T1000 (cell line): ENCODE data around the gene RRBP1.

Source experiments
- DNase-seq: peaks from one replicate; lab custom pipeline; 2025; ENCODE audit warnings: mixed read lengths; lab: John Stamatoyannopoulos, UW

Gene RRBP1

DNA sequence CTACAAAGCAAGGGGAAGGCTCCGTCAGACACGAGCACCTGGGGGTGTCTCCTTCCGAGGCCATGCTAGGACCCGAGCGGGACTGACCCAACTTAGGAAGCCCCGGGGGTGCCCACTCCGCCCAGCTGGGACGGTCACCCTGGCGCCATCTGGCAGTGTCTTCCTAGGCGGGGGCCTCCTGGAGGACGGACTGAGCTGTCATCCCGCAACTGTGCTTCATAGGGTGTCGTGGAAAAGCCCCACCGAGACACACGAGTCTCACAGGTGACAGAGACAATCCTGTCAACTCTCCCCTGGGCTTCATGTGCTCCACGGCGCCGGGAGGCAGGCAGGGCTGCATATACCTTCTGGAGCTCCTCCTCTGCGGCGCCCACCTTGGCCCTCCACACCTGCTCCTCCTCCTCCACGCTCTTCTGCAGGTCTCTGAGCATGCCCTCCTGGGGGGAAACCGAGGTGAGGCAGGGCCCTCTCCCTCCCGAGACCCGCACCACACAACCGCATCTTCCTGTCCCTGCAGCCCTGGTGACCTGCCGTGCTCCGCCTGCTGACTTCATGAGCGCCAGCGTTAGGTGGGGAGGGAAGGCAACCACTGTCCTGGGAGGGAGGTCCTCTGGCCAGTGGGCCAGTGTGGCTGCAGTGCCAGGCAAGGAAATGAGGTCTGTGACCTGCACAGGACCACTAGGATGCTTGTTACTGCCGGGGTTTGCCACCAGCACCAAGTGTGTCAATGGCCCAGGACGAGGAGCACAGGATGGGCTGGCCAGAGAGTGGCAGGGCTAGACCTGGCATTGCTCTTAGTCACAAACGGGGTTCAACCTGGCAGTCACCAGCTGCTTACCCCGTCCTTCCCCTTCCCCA, 61.4 kb downstream of the RRBP1 start:
- no peak for DNase-seq

DNA sequence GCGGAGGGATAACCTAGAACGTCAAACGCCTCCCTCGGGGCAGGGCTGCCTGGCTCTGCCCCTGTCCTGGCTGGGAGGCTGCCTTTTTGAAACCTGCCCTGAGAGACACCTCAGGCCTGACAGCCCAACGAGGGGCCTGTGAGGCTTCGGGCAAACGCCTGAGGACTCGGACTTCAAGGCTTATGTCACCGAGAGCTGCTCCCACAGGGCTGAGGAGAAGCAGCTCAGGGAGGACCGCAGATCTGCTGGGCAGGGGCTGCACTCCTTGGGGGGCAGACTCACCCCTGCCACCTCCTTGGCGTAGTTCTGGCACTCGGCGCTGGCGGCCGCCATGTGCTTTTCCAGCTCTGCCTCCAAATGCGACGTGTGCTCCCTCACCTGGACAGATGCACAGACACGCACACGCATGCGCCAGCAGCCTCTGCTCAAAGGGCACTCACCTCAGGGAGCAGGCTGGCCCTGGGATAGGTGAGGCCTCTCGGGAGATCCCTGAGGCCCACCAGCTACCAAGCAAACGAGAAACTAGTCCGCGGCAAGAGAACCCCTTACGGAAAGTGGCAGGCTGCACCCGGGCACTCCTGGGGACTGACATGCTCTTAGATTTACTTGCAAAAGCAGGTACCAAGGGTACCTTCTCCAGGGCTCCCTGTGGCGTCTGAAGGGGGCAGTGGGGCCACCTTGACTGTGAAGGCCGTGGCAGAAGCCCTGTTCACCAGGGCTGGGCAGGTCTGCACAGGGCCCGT, 62.5 kb downstream of the RRBP1 start:
- DNase-seq = no peak

DNA sequence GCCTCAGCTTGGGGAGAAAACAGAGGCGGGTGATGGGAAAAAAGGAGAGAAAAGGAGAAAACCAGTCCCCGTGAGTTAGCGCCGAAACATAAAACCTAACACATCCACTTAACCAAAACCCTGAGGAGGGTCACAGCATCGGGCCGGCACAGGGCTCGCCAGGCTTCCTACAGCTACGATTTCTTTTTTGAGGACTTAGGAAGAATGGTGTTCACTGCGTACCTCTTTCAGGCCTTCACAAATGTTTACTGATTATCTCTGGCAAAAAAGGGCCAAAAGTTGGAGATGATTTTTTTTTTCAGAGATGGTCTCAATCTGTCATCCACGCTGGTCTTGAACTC, 63.4 kb downstream of the RRBP1 start:
- DNase-seq = no peak

DNA sequence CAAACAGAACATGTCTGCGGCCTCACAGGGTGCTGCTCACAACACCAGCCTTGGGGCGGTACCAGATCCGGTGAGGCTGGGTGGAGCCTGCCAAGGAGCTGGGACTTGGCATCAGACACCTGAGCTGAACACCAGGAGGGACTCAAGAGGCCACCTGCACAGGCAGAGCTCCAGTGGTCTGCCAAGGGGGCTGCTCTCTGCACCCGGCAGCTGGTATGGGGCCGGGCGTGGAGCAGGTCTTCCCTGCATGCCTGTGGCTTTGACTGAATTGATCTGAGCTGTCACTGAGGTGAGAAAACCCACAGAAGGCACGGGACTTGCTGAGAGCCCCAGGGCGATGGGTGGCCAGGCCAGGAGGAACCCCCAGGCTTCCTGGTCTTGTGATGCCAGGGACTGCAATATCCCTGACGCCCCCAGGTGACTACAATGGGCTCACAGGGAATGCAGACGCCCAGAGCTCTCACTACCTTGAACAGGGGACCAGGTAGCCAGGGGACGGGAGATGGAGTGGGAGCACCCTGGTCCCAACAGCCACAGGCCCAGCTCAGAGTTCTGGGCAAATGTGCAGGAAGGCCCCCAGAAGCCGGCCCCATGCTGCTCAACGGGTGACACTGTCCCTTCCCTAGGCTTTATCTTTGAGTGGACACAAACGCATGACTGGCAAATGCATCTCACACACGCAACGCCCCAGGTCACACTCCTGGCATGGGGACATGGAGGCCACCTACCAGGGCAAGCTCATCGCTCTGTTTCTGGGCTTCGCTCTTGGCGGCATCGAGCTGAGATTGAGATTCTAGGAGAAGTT, 64.0 kb downstream of the RRBP1 start:
- no peak for DNase-seq

DNA sequence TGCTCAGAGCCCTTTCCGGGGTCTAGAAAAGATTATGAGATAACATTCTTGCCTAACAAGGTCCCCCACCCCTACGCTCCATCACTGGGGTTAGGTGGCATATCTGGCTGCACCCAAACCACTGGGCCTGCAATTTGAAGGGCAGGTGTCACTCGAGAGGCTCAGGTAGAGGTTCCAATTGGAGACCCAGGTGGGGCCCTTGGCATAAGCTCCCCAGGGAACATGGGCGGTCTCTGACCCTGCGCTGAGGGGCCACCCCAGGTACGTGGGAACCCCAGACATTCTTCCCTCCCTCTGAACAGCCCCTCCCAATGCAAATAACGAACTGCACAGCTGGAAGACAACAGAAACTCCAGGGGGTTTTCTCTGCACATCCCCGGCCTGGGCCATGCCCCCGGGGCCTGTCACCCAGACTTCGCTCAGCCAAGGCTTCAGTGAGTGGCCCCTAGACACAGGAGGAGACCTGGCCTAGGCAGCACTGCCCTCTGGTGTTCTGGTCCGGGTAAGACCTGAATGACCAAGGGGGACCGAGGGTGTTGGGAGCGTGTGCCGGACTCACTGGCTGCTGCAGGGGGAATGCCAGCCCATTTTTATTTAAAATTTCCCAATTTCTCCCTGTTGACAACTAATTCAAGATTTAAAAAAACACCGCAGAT, 64.7 kb downstream of the RRBP1 start:
- no peak for DNase-seq

DNA sequence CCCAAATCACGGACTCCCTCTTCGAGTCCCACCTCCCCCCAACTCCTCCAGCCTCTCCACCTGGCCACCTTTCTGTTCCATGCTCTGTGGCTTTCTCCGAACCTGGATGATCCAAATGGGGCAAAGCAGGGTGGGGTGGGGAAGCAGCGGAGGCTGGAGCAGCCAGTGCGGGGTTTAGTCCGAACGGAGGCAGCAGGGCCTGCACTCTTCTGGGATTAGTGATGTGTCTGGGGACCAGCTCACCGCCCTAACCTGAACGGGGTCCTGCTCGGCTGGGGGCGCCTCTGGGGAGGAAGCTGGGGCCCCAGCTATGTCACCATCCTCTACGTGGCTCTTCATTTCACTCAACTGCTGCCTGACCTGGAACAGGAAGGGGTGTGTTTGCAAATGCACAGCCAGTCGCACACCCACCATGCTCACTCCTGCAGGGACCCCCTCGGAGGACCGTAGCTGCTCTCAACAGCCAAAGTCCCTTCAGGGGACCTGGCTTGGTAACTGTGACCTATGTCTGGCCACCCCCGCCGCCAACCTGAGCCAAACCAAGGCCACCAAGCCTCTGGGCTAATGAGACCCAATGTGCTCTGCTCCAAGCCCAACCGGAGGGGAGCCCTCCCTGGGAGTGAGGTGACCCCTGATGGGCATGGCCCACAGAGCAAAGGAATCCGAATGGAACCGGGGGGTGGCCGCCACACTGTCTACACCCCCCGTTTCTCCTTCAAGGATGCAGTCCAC, 65.4 kb downstream of the RRBP1 start:
- DNase-seq = no peak

DNA sequence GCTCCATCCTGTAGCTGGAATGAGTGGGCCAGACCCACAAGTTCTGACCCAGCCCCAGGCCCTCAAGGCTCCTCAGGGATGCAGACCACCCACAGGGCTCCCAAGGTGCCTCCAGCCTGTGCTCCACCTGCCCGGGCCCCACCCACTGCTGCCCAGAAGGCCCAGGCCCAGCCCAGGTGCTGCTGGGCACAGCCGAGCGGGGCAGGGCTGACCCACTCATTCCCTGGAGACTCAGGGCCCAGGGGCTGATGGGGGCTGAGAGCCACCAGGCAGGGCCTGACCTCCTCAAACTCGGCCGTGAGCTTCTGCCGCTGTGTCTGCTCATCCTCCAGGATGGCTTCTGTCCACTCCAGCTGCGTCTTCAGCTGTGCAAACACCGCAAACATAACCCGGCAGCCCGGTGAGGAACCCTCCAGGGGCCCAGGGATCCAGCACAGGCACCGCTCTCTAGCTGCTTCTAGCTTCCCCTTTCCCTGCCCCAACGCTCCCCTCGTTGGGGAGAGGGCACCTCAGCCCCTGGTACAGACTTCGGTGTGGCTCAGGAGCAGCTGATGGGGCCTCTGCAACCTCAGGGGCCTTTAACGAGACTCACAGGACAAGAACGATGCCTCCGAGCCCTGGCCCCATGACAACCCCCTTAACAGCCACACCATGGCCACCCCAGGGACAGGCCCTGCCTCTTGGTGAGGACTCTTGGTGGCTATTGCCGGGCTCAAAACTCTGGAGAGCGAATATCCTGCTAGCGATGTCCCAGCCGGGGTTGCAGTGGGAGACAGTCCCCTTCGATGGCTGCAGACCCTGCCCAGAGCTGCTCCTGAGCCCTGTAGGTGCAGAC, 66.2 kb downstream of the RRBP1 start:
- no peak for DNase-seq

DNA sequence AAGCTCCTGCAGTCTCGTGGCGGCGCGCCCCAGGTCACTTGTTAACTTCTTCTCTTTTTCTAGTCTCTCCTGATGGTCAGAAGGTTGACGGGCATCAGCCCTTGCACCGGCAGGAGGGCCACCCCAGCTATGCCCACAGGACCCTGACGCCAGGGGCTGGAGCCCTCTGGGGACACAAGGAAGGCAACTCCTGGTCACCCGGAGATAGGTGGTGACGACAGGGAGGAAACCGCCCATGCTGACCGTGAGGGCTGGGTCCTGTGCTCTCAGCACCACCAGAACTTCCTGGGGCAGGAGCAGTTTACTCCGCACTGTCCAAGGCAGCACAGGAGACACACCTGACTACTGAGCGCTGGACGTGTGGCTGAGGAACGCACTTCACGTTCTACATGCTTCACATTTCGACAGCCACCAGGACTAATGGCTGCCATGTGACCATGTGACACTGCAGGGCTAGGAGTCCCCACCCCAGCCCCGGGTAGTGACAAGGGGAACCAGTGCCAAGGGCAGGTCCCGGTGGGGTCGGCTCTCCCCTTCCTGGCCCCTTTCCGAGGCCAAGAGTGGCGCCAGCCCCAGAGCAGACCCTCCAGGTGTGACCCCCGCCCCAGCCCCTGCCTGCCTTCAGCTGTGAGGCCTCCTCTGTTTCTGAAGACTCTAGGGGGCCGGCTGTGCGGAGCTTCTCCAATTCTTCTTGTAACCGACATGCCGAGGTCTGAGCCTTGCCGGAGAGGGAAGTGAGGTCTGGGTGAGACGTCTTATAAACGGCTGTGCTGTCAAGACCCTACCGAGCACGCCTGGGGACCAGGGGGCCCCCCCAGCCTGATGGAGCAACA, 67.0 kb downstream of the RRBP1 start:
- no peak for DNase-seq

DNA sequence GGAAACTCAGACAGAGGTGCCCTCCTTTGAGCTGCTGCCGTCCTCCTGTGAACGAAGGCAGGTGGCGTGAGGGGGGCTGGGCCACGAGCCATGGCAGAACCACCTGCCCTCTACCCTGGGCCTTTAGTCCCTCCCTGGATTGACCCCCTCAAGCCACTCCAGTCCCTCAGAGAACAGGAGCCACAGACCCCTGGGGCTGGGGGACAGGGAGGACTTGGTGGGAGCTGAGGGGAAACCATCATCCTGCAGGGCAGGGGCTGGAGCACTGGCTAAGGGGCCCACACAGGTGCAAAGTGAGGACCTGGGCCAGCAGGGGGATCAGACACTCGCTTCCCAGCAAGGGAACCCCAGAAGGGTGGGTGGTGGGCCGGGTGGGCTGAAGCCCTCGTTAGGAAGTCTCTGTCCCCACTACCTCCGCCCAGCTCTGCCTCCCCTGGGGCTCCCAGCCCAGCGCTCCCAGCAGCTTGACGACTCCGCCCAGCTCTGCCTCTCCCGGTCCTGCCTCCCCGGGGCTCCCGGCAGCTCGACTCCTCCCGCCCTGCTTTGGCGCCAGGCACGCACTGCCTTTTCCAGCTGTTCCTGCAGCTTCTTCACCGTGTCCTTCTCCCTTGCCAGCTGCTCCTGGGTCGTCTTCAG, 67.7 kb downstream of the RRBP1 start:
- no peak for DNase-seq

DNA sequence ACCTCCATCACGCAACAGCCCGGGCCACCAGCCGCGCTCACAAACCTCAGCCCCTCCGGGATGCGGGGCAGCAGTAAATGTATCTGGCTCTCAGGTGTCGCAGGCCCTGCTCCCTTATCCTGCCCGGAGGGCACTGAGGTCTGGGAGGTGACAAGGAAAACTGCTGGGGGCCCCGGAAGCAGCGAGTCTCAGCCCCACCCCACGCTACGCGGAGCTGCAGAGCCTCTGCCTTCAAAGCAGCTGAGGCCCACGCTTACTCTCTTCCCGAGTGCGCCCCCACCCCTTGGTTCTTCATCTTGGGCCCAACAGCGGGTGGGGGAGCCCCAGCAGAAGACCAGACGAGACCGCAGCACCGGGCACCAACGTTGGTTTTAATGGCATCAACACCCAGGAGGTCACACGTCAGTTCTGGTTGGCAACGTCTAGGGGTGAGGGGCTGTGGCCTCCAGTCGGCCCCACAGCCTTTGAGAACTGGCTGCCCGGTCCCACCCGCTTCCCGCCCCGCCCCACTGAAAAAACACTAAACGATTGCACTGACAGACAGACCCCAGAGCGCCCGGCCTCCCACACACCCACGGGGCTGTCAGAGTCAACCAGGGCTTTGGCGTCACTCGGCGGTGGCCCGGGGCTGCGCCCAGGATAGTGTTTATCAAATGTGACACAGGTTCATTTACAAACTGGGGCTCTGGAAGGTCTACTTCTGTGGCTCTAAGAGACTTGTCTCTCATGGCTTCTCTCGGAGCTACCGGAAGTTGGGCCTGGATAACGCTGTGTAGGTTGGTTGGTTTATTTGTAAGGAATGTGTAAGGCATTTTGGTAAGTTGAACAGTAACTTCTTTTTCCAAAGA, 68.5 kb downstream of the RRBP1 start:
- no peak for DNase-seq

DNA sequence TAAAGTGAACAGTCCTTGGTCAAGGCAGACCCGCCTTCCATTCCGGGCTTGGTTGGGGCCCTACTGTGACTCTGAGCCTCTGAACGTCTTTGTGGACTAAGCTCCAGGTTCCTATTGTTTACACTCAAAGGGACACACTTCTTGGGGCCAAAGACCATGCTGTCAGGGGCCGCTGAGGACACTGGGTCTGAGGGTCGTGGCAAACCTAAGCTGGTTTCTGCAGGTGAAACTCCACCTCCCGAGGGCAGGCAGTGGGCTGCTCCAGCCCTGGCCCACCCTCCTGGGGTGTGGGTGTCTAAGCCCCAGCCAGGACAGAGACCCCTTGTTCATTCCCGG, 69.1 kb downstream of the RRBP1 start:
- no peak for DNase-seq

DNA sequence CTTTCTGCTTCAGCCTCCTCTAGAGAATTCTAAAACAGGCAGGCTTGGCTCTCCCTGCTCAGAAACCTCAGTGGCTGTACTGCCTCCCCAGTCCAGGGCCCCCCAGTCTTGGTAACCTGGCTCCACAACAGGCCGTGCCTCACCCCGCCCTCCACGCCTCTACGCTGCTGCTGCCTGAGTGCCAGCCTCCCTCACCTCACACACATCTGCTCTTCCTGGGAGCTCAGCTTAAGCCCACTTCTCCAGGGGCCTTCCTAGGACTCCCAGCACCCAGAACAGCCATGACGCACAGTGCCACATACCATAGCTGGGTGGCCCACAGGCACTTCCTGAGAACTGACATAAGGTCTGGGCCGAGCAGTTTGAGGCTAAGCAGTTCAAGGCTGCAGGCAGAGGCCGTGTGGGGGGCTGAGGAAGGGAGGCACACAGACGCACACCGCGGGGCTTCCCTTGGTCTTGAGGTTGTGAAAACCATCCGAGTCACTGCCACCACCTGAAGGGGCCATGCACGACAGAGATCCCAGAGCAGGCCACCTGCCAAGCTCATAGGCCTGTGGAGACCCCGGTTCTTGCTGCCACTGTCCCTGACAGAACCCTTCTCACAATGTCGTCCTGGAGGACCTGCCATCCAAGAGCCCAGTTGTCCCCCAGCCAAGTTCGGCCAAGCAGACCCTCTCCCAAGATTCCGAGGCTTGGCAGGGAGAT, 69.6 kb downstream of the RRBP1 start:
- no peak for DNase-seq

DNA sequence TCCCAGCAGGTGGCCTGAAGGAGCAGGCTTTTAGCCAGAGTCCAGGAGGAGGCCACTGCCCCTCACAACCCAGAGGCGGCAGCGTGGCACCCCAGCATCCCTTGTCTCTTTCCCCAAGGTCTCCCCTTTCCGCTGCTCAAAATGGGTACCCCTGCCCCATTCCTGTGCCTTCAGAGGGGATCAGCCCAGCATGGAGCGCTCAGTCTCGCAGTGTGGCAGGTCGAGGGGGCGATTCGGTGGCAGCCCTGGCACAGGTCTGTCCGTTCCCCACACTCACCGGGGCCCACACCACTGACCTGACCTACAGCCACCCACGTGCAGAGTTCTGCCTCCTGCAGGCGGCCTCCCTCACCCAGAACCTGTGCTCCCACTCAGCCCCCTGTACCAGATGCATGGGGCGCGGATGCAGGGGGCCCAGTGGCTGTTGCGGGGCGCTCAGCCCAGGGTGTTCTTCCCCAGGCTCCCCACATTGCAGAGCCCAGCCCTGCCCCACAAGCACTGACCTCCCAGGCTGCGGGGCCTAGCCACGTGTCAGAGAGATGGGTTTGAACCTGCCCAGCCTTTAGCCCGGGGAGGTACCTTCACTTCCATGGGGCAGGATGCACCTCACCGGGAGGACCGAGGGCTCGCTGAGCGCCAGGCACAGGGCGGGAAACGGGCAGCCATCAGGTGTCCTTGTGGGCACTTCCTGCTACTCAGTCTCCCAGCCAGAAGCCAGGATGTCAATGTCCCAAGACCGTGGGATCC, 70.3 kb downstream of the RRBP1 start:
- no peak for DNase-seq

DNA sequence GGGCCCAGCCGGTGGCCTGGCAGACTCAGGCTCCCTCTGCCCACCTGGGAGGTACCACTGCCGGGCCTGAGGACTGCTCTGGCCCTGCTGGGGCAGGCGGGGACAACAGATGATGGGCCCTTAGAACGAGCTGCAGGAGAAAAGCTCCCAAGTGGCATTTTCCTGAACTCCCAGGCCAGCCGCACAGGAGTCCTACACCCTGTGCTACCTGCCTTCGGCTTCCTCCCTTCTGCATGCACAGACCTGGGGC, 70.8 kb downstream of the RRBP1 start:
- no peak for DNase-seq

DNA sequence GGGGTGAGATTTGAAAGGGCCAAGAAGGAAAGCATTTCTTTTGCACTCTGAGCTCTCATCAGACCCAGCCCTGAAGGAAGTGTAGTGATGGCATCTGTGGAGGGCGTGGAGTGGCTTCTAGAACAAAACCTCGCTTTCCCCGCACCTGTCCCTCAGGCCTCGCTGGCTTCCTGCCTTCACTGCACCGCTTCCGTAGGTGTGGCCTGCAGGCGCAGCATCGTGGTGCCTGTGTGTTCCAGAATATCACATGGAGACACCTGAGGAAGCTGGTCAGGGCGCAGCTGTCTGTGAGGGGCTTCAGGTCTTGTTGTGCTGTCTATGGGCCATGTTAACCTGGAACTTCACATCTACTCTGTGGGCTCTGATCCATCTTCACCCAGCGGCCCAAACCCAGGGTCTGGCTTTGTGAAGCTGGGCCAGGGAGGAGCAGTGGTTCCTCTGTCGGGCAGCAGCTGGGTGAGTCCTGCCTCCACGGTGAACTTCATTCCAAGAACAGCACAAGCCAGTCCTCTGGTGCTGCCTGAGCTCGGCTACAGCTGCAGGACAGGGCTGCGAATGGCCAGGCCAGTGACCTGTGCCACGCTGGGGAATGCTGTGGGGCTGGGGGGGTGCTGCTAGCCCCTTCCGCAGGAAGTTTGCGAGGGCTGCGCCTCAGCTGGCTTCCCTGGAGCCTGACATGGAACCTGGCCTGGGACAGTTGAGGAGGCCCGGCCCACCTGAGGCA, 71.3 kb downstream of the RRBP1 start:
- DNase-seq = no peak

DNA sequence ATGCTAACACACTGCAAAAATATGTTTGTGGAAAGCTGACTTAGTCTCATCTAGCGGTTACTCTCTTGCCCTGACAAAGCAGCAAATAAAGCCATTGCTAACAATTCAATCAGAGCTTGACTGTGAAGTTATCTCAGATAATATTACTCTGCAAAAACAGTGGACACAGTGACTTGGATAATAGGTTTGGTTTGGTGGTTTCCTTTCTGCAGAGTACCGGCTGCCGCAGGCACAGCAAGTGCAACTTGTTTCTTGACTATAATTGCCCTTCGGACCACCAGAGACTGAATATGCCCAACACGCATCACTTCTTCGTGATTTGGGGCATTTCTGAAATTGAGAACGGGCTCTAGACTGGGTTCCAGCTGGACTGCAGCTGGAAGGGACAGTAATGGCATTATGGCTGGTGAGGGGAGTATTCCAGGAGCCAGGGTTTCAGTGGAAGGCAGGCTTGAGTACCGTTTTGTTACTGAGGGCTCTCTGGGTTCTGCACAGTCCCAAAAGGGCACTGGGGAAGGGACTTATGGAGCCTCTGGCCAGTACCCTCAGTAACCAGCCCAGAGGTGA, 72.1 kb downstream of the RRBP1 start:
- DNase-seq = no peak
